ENCODE results near the gene NDUFV2.

NDUFV2 gene

GRCh38 chr18:9177466-9177865, 75.0 kb downstream of the NDUFV2 start:
- no peak for TF ChIP-seq CTCF (IDR thresholded peaks at IDR 0.05; ENCODE audit: unreplicated experiment in 3 of 3)
- Mint-ChIP-seq H3K9me3 (peaks cover under 1% of the 10 kb centered on the region), H3K27ac (no peak overlapping the region), H3K4me3 (no peak overlapping the region), H3K4me1 (no peaks in the 10 kb centered on the region), H3K36me3 (ENCODE audit: low read depth) (peaks cover 25% of the 10 kb centered on the region), H3K27me3 (ENCODE audit: low read depth) (no peaks in the 10 kb centered on the region)

- Mint-ChIP-seq H3K4me3 (no peak overlapping the region), H3K4me1 (no peaks in the 10 kb centered on the region), H3K27ac (no peak overlapping the region), H3K9me3 (peaks cover 8% of the 10 kb centered on the region), H3K36me3 (ENCODE audit: low read depth) (peaks cover 33% of the 10 kb centered on the region), H3K27me3 (ENCODE audit: low read depth) (no peaks in the 10 kb centered on the region)
- no peak for TF ChIP-seq CTCF (IDR thresholded peaks at IDR 0.05; ENCODE audit: unreplicated experiment in 3 of 3)
Measured at GRCh38 chr18:9178557-9178956, 76.1 kb downstream of the NDUFV2 start.

GRCh38 chr18:9181275-9181674, 78.8 kb downstream of the NDUFV2 start:
- no peak for TF ChIP-seq CTCF (IDR thresholded peaks at IDR 0.05; ENCODE audit: unreplicated experiment in 3 of 3)
- Mint-ChIP-seq H3K27ac (no peak overlapping the region), H3K27me3 (ENCODE audit: low read depth) (no peaks in the 10 kb centered on the region), H3K4me3 (no peak overlapping the region), H3K4me1 (no peaks in the 10 kb centered on the region), H3K9me3 (peaks cover 10% of the 10 kb centered on the region), H3K36me3 (ENCODE audit: low read depth) (peaks cover 39% of the 10 kb centered on the region)

GRCh38 chr18:9182852-9183399, 80.4 kb downstream of the NDUFV2 start:
- H3K4me1 Mint-ChIP-seq: no peaks in the 10 kb centered on the region
- TF ChIP-seq CTCF (IDR thresholded peaks at IDR 0.05; ENCODE audit: unreplicated experiment in 3 of 3): no peak
- H3K9me3 Mint-ChIP-seq: peaks cover 10% of the 10 kb centered on the region

More at GRCh38 chr18:9182852-9183399, 80.4 kb downstream of the NDUFV2 start:
- Mint-ChIP-seq H3K27ac (no peak overlapping the region), H3K27me3 (ENCODE audit: low read depth) (no peaks in the 10 kb centered on the region), H3K4me3 (no peak overlapping the region), H3K36me3 (ENCODE audit: low read depth) (peaks cover 37% of the 10 kb centered on the region)

Data from nephron (organoid).